AG09309 (cell line): ENCODE measurements around the gene COX6A2.

ENCODE experiments used
- DNase-seq: peaks from one replicate; pipeline ENCODE4 v3.0.0-alpha.2; 2010; ENCODE audit warnings: low read depth
- H3K4me3 ChIP-seq: 2 replicates; pipeline ENCODE4 v1.5.1; 2011; ENCODE audit warnings: mild to moderate bottlenecking, low read depth, low read length, moderate library complexity; ENCODE audit not compliant: control insufficient read depth
- TF ChIP-seq, protein P1 (sequence below): IDR thresholded peaks from 2 replicates; pipeline ENCODE4 v1.5.1; 2011; ENCODE audit warnings: mild to moderate bottlenecking, low read depth, low read length, inconsistent platforms; ENCODE audit not compliant: insufficient read depth, control insufficient read depth; ENCODE audit errors: missing control alignments

The COX6A2 gene

DNA sequence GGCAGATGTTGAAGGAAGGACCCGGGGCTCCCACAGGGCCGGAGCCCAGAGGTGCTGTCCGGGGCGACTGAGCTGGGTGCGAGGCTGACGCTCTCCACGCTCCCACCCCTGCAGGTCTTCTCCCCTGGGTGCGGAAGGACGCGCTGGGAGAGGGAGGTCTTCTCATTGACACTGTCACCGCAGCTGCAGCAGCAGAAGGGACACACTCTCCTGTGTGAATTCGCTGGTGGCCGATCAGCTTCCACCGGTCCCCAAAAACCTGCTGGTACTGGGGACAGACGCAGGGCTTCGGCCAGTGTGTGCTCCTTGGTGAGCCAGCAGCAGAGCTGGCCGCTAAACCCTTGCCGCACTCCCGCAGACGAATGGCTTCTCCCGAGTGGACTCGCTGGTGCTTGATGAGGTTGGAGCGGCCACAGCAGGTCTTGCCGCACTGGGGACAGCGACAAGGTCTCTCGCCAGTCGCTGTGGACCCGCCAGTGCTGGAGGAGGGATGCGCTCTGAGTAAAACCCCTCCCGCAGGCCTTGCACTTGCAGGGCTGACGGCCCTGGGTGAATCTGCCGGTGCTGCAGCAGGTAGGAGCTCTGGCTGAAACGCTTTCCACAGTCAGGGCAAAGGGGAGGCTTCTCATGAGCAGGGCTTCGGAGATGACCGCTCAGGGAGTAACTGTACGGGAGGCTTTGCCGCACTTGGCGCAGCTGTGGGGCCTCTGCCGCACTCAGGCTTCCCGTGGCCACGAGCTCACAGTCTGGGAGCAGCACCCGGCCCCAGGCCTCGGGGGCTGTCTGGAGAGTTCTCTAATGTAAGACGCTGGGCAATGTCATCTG lies 8.3 kb upstream of the COX6A2 start:
- TF ChIP-seq, protein P1, sequence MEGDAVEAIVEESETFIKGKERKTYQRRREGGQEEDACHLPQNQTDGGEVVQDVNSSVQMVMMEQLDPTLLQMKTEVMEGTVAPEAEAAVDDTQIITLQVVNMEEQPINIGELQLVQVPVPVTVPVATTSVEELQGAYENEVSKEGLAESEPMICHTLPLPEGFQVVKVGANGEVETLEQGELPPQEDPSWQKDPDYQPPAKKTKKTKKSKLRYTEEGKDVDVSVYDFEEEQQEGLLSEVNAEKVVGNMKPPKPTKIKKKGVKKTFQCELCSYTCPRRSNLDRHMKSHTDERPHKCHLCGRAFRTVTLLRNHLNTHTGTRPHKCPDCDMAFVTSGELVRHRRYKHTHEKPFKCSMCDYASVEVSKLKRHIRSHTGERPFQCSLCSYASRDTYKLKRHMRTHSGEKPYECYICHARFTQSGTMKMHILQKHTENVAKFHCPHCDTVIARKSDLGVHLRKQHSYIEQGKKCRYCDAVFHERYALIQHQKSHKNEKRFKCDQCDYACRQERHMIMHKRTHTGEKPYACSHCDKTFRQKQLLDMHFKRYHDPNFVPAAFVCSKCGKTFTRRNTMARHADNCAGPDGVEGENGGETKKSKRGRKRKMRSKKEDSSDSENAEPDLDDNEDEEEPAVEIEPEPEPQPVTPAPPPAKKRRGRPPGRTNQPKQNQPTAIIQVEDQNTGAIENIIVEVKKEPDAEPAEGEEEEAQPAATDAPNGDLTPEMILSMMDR = no peak
- H3K4me3 ChIP-seq = no peak overlapping the region
- DNase-seq = no peak

GRCh38 chr16:31435341-31436220 lies 7.4 kb upstream of the COX6A2 start:
- H3K4me3 ChIP-seq = no peak overlapping the region
- DNase-seq = no peak
- TF ChIP-seq, protein P1 = no peak

- TF ChIP-seq, protein P1 = no peak
- no peak for DNase-seq
- H3K4me3 ChIP-seq = no peak overlapping the region
These were observed 2.4 kb upstream of the COX6A2 start for GRCh38 chr16:31430380-31431052.

DNA sequence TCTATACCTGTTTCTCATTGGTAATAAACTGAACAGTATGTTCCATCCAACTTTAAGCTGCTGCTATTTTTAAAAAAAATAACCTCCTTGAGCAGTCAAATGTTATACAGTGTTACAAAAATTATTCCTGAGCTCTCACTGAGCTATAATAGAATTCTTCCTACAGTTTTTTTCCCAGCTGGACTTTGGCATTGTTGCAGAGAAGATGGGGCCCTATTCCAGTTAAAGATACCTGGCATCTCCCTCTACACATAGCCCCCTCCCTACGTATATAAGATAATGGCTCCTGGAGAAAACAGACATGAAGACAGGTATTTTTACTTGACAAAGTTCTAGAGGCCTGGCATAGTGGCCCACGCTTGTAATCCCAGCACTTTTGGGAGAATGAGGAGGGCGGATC lies 1.6 kb upstream of the COX6A2 start:
- no peak overlapping the region for H3K4me3 ChIP-seq
- TF ChIP-seq, protein P1 = no peak
- DNase-seq = no peak

- DNase-seq = no peak
- no peak overlapping the region for H3K4me3 ChIP-seq
- TF ChIP-seq, protein P1 = no peak
These were observed 1.2 kb upstream of the COX6A2 start for GRCh38 chr16:31429314-31429713.

DNA sequence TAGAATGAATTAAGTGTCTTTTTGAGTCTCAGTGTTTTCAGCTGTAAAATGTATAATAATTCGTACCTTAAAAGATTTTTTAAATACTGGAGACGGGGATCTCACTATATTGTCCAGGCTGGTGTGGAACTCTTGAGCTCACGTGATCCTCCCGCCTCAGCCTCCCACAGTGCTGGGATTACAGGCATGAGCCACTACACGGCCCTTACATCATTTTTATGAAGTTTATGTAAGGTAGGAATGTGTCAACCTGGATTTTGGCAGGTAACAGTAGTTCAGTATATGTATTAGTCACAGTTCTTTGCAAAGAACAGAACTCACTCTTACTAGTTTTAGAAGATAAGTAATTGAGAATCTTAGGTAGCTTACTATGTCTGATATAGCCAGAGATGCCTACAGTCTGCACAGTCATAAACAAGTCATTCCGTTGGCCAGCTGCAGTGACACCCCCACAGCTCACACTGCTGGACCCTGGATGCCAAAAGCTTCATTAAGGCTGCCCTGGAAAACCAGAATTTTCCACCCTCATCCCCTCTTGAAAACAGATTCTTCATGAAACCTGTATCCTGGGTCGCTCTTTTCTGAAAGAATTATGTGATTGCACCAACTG lies 583 bp upstream of the COX6A2 start:
- no peak for DNase-seq
- TF ChIP-seq, protein P1 = no peak
- H3K4me3 ChIP-seq = no peak overlapping the region
